HepG2 (cell line): Measurements from ENCODE around the gene NOL4L.

Experiments
- CBFB ChIP-seq: sonication (generic); formaldehyde crosslinking; IDR thresholded peaks from 2 replicates; pipeline ENCODE4 v1.4.0; 2020; ENCODE audit warnings: missing genetic modification reagents
- GMEB1 ChIP-seq: sonication (generic); formaldehyde crosslinking; IDR thresholded peaks from 2 replicates; pipeline ENCODE4 v1.5.1; 2020; ENCODE audit warnings: missing genetic modification reagents, mild to moderate bottlenecking, borderline replicate concordance
- ISL2 ChIP-seq: sonication (generic); formaldehyde crosslinking; IDR thresholded peaks from 2 replicates; pipeline ENCODE4 v1.5.0; 2020; ENCODE audit warnings: missing genetic modification reagents
- PCBP2 ChIP-seq: fragments of 200-400 bp; formaldehyde crosslinking; optimal IDR thresholded peaks from 2 replicates; pipeline ENCODE3; 2018; ENCODE audit warnings: low read length, low read depth; ENCODE audit not compliant: poor library complexity, severe bottlenecking
- REST ChIP-seq, 2 experiments: IDR thresholded peaks; 2 replicates each; pipeline ENCODE4 v1.6.1; 2011 to 2012; ENCODE audit warnings: low read length in 2 of 2, borderline replicate concordance in 1 of 2, low read depth in 1 of 2, mild to moderate bottlenecking in 1 of 2, moderate library complexity in 1 of 2
- ZBTB25 ChIP-seq: IDR thresholded peaks from 2 replicates; pipeline ENCODE4 v1.6.1; 2018; ENCODE audit warnings: missing genetic modification reagents
- TF ChIP-seq, protein P1 (sequence below): IDR thresholded peaks from 2 replicates; pipeline ENCODE4 v1.6.1; 2012; ENCODE audit warnings: low read length, improper control_type of control experiment

DNA sequence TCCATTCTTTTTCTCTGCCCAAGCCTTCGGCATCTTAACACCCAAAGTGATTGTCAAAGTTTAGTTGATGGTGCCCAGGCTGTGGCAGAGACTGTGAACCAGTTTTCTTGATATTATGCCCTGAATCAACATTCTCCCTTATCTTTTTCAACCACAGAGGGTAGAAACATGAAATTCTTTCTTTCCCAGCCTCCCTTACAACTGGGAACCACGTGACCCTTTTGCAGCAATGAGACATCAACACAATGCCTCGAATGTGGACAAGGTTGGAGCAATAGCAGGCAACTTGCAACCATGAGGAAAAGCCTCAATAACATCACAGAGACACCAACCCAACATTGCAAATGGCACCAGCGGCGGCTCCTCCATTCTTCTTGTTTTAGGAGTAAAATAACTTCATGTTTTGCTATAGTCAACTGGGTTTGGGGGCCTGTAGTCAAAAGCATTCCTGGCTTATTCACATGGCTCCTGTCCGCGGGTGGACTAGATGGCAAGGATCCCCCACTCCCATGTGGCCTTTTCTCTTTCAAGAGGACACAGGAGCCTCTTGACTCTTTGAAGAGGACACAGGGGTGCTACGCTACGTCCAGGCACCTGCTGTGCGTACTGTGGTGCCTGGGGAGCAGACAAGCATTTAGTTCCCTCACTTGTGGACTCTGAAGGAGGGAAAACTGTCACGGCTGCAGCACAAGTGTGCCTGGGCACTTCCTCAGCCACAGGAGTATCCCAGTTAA lies 90.5 kb downstream of the NOL4L start:
- TF ChIP-seq ISL2 (CRISPR knock-in tag) (no peak), GMEB1 (CRISPR knock-in tag) (no peak), REST (IDR thresholded peaks at IDR 0.05; ENCODE audit: borderline replicate concordance in 1 of 2, low read depth in 1 of 2, low read length in 2 of 2) (no peak), ZBTB25 (CRISPR knock-in tag) (no peak), PCBP2 (no peak), CBFB (CRISPR knock-in tag) (no peak)
- TF ChIP-seq, protein P1, sequence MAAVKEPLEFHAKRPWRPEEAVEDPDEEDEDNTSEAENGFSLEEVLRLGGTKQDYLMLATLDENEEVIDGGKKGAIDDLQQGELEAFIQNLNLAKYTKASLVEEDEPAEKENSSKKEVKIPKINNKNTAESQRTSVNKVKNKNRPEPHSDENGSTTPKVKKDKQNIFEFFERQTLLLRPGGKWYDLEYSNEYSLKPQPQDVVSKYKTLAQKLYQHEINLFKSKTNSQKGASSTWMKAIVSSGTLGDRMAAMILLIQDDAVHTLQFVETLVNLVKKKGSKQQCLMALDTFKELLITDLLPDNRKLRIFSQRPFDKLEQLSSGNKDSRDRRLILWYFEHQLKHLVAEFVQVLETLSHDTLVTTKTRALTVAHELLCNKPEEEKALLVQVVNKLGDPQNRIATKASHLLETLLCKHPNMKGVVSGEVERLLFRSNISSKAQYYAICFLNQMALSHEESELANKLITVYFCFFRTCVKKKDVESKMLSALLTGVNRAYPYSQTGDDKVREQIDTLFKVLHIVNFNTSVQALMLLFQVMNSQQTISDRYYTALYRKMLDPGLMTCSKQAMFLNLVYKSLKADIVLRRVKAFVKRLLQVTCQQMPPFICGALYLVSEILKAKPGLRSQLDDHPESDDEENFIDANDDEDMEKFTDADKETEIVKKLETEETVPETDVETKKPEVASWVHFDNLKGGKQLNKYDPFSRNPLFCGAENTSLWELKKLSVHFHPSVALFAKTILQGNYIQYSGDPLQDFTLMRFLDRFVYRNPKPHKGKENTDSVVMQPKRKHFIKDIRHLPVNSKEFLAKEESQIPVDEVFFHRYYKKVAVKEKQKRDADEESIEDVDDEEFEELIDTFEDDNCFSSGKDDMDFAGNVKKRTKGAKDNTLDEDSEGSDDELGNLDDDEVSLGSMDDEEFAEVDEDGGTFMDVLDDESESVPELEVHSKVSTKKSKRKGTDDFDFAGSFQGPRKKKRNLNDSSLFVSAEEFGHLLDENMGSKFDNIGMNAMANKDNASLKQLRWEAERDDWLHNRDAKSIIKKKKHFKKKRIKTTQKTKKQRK, result no peak
